GM06990 (cell line): ENCODE measurements around the gene NHS.
"Not testable (repeated sequence)": the region's sequence is repeated elsewhere in the genome, so short reads cannot be mapped to it uniquely, and the experiment has no call there.

Source experiments
- DNase-seq: peaks from one replicate; pipeline ENCODE4 v3.0.0-alpha.2; 2011; ENCODE audit not compliant: insufficient read length; ENCODE audit errors: extremely low read depth
- H3K27me3 ChIP-seq: replicated peaks from 2 replicates; pipeline ENCODE4 v1.6.0; 2011; ENCODE audit warnings: low read length; ENCODE audit not compliant: control insufficient read depth, insufficient read depth
- H3K36me3 ChIP-seq: 2 replicates; pipeline ENCODE4 v1.5.1; 2011; ENCODE audit warnings: low read length; ENCODE audit not compliant: control insufficient read depth, insufficient read depth
- H3K4me3 ChIP-seq: replicated peaks from 2 replicates; pipeline ENCODE4 v1.5.1; 2011; ENCODE audit warnings: low read depth, mild to moderate bottlenecking, control low read depth, low read length
- TF ChIP-seq, protein P1 (sequence below): IDR thresholded peaks from 2 replicates; pipeline ENCODE4 v1.5.1; 2011; ENCODE audit warnings: low read length, control low read depth, mild to moderate bottlenecking, inconsistent platforms; ENCODE audit not compliant: insufficient read depth, poor library complexity, severe bottlenecking

Gene NHS

DNA sequence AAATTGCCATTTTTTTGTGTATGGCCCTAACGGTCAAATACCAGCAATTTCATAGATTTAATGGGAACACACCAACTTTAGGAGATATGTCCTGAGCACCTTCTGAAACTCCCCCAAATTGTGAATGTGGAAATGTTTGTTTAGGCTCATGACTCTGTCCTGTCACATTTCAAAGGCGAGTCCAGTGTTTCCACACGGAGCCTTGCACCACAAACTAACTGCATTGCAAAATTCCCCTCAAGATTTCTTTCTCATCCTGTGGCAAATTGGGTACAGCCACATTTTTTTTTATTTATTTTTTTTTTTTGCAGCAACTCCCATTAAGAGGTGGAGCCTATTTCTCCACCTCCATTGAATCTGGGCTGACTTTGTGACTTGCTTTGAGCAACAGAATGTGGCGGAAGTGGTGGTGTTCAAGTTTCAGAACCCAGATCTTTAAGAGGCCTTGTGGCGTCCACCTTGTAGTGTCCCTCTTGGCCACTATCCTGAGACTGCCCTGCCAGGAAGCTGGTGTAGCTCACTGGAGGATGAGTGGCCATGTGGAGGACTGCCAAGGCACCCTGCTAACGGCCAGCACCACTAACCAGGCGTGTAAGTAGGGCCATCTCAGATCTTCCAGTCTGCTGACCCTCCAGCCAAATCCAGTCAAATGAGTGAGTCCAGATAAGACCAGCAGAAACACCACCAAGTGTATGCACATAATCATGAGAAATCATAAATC, 189.8 kb downstream of the NHS start:
- H3K36me3 ChIP-seq = no peaks in the 10 kb centered on the region
- H3K4me3 ChIP-seq = no peak overlapping the region
- no peaks in the 10 kb centered on the region for H3K27me3 ChIP-seq
- no peak for DNase-seq
- TF ChIP-seq, protein P1, sequence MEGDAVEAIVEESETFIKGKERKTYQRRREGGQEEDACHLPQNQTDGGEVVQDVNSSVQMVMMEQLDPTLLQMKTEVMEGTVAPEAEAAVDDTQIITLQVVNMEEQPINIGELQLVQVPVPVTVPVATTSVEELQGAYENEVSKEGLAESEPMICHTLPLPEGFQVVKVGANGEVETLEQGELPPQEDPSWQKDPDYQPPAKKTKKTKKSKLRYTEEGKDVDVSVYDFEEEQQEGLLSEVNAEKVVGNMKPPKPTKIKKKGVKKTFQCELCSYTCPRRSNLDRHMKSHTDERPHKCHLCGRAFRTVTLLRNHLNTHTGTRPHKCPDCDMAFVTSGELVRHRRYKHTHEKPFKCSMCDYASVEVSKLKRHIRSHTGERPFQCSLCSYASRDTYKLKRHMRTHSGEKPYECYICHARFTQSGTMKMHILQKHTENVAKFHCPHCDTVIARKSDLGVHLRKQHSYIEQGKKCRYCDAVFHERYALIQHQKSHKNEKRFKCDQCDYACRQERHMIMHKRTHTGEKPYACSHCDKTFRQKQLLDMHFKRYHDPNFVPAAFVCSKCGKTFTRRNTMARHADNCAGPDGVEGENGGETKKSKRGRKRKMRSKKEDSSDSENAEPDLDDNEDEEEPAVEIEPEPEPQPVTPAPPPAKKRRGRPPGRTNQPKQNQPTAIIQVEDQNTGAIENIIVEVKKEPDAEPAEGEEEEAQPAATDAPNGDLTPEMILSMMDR = no peak

DNA sequence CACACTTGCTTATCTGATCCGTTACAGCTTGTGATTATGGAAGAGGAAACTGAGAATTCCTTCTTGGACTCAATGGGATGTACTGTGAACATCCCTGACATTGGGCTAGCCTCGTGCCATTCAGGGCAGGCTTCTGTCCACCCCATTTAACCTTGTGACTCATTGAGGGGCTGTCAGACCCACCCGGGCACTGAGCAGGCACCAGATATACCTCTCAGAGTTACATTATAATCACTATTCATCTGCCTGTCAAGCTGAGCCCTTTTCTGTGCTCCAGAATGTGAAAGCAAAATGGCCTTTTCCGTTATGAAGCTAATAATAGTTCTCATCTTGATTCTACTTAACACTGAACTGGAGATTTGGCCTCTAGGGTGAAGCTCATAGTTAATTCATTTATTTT, 191.7 kb downstream of the NHS start:
- DNase-seq = no peak
- no peak overlapping the region for H3K4me3 ChIP-seq
- H3K27me3 ChIP-seq = no peaks in the 10 kb centered on the region
- H3K36me3 ChIP-seq = no peaks in the 10 kb centered on the region
- TF ChIP-seq, protein P1 = no peak

DNA sequence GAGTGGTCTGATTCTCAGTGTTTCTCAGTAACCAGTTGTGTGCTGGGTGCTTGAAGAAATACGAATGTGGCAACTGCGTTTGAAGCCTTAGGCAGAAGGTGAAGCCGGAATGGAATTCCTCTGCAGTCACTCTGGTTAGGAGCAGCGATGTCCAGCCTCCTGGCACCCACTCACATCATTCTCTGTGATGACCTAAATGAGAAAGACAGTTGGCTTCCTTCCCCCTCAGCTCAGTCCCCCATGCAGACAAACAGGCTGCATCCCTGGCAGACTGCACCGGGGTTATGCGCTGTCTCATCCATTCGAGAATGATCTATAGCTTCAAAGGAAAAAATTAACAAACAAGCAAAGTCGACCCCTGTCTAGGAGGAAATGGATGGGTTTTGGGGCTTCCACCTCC, 192.2 kb downstream of the NHS start:
- H3K4me3 ChIP-seq = no peak overlapping the region
- TF ChIP-seq, protein P1 = no peak
- no peaks in the 10 kb centered on the region for H3K36me3 ChIP-seq
- DNase-seq = no peak
- no peaks in the 10 kb centered on the region for H3K27me3 ChIP-seq

DNA sequence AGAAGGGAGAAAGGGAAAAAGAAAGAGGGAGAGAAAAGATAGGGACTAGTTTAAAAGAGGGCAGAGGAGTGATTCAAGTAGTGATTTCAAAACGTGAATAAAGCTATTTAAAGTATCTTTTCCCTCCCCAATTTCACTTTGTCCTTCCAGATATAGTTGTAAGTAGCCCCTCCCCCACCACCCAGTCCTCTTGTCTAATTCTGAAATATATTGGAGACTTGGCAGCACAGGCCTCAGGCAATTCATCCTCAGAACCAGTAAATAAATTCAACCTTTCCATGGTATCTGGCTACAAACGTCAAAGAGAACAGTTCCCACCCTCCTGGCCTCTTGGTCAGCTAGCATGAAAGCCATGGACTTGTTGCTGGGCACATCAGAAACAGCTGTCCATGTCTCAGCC, 192.8 kb downstream of the NHS start:
- H3K4me3 ChIP-seq = no peak overlapping the region
- no peaks in the 10 kb centered on the region for H3K36me3 ChIP-seq
- DNase-seq = no peak
- H3K27me3 ChIP-seq = no peaks in the 10 kb centered on the region
- TF ChIP-seq, protein P1 = no peak

DNA sequence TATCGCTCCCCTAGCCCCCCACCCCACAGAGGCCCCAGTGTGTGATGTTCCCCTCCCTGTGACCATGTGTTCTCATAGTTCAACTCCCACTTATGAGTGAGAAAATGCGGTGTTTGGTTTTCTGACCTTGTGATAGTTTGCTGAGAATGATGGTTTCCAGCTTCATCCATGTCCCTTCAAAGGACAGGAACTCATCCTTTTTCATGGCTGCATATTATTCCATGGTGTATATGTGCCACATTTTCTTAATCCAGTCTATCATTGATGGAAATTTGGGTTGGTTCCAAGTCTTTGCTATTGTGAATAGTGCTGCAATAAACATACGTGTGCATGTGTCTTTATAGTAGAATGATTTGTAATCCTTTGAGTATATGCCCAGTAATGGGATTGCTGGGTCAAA, 193.8 kb downstream of the NHS start:
- not testable (repeated sequence) for H3K36me3 ChIP-seq, DNase-seq, H3K27me3 ChIP-seq, H3K4me3 ChIP-seq

DNA sequence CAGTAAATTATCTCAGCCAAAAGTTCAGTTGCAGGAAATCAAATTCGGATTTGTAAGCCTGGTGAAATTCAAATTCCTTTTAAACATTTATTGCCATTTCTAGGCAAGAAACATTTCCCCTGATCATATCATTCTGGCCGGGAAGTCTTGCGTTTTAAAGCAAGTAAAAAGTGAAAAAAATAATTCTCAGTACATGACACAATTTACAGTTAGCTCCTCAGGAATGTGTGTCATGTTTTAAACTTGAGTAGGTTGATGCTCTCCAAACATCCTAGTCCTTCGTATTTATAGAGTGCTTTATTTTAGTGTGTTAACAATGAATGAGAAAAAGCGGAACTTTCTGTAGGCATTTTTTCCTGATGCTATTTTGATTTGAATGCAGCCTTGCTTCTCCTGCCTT, 204.0 kb downstream of the NHS start:
- TF ChIP-seq, protein P1 = no peak
- Histone ChIP-seq H3K4me3 (no peak overlapping the region), H3K36me3 (no peaks in the 10 kb centered on the region), H3K27me3 (no peaks in the 10 kb centered on the region; the same call in 1 of the 2 replicates)
- no peak for DNase-seq
